Measurements from ENCODE around the gene PCCA. TPM values are rescaled to one million over a fixed set of nuclear protein-coding genes. Genes with fewer than 3 reads are reported as not detected.

The PCCA gene
- total RNA-seq, 2 donors from 2014 or later = 52.7 to 66.4 TPM

- H3K4me1 ChIP-seq (replicated peaks) = no peaks in the 10 kb centered on the region
- WGBS = 95% methylated on average over 2 of the region's 2 CpGs
Observed at GRCh38 chr13:100178309-100178708, 89.4 kb downstream of the PCCA start.

DNA sequence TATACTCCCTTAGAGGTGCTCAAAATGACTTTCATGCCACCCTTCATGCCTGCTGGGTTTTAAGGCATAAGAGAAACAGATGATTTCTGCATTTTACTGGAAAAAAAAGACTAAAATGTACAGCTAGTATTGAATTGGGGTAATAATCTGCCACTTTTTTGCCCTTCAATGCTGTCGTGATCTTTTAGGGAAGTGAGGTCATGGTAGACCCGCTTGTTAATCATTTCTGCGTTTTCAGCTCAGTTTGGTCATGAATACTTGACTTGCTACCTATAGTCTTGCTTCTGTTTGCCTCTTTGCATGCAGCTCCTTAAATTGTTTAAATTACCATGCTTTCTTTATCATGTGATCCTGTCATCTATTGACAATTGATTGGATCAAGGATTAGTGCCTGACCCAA, 90.4 kb downstream of the PCCA start:
- no peak overlapping the region for H3K4me3 ChIP-seq
- H3K9me3 ChIP-seq = no peaks in the 10 kb centered on the region
- TF ChIP-seq POLR2AphosphoS5 (IDR thresholded peaks at IDR 0.05) (no peak), POLR2A (IDR thresholded peaks at IDR 0.05) (no peak)
- TF ChIP-seq, protein P1, sequence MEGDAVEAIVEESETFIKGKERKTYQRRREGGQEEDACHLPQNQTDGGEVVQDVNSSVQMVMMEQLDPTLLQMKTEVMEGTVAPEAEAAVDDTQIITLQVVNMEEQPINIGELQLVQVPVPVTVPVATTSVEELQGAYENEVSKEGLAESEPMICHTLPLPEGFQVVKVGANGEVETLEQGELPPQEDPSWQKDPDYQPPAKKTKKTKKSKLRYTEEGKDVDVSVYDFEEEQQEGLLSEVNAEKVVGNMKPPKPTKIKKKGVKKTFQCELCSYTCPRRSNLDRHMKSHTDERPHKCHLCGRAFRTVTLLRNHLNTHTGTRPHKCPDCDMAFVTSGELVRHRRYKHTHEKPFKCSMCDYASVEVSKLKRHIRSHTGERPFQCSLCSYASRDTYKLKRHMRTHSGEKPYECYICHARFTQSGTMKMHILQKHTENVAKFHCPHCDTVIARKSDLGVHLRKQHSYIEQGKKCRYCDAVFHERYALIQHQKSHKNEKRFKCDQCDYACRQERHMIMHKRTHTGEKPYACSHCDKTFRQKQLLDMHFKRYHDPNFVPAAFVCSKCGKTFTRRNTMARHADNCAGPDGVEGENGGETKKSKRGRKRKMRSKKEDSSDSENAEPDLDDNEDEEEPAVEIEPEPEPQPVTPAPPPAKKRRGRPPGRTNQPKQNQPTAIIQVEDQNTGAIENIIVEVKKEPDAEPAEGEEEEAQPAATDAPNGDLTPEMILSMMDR (IDR thresholded peaks at IDR 0.05) = no peak
- H3K4me1 ChIP-seq (replicated peaks) = no peaks in the 10 kb centered on the region
- 91% methylated on average over 3 of the region's 3 CpGs for WGBS
- no peaks in the 10 kb centered on the region for H3K27me3 ChIP-seq (replicated peaks; ENCODE audit: insufficient read depth)
- intact Hi-C loops (cut with DNase I) = no loop called here
- no peaks in the 10 kb centered on the region for H3K36me3 ChIP-seq
- H3K27ac ChIP-seq = no peak overlapping the region
- DNase-seq (ENCODE audit: low spot score) = no peak

More at GRCh38 chr13:100178309-100178708, 89.4 kb downstream of the PCCA start:
- intact Hi-C loops (cut with DNase I) = no loop called here
- Histone ChIP-seq H3K27ac (no peak overlapping the region), H3K9me3 (no peaks in the 10 kb centered on the region), H3K4me3 (no peak overlapping the region), H3K27me3 (replicated peaks; ENCODE audit: insufficient read depth) (no peaks in the 10 kb centered on the region), H3K36me3 (no peaks in the 10 kb centered on the region)
- TF ChIP-seq POLR2AphosphoS5 (IDR thresholded peaks at IDR 0.05) (no peak), POLR2A (IDR thresholded peaks at IDR 0.05) (no peak)
- TF ChIP-seq, protein P1 (IDR thresholded peaks at IDR 0.05) = no peak
- DNase-seq (ENCODE audit: low spot score) = no peak

DNA sequence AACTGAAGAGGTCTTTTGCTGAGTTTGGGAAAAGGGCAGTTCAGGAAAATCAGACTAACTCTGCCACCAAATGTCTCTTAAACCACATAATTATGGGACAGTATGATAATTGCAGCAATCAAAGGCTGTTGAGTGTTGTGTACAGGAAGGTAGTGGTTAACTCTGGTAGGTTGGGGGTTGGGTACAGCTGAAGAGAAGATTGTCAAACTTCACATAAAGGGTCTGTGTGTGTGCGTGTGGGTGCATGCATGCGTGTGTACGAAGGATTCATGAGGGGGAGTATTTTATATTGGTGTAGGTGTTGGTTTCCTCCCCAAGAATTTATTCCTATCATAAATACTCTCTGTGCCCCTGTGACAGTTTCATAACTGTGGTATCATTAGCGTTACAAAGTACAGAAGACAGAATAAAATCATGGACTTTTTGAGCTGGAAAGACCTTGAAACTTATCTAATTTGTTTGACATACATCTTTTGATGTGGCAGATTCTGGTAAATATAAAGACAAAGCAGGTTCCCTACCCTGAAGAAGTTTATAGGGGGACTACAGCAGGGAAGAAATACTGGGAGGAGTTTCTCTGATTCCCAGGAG, 94.1 kb downstream of the PCCA start:
- 67% methylated on average over 4 of the region's 4 CpGs for WGBS
- no peak for DNase-seq (ENCODE audit: low spot score)
- no peak for TF ChIP-seq POLR2AphosphoS5 (IDR thresholded peaks at IDR 0.05)
- TF ChIP-seq POLR2A (IDR thresholded peaks at IDR 0.05) = no peak
- TF ChIP-seq, protein P1 (IDR thresholded peaks at IDR 0.05) = no peak

GRCh38 chr13:100184095-100184494, 95.2 kb downstream of the PCCA start:
- no peaks in the 10 kb centered on the region for H3K36me3 ChIP-seq
- WGBS = 100% methylated on average over 3 of the region's 3 CpGs
- H3K27me3 ChIP-seq (replicated peaks; ENCODE audit: insufficient read depth) = no peaks in the 10 kb centered on the region
- intact Hi-C loops (cut with DNase I) = no loop called here
- H3K27ac ChIP-seq = no peak overlapping the region
- H3K9me3 ChIP-seq = no peaks in the 10 kb centered on the region
- no peak overlapping the region for H3K4me3 ChIP-seq
- H3K4me1 ChIP-seq (replicated peaks) = no peaks in the 10 kb centered on the region
- DNase-seq (ENCODE audit: low spot score) = no peak
- no peak for TF ChIP-seq POLR2A (IDR thresholded peaks at IDR 0.05)
- no peak for TF ChIP-seq POLR2AphosphoS5 (IDR thresholded peaks at IDR 0.05)
- TF ChIP-seq, protein P1 (IDR thresholded peaks at IDR 0.05) = no peak

More for the DNA sequence above, 94.1 kb downstream of the PCCA start:
- no peaks in the 10 kb centered on the region for H3K36me3 ChIP-seq
- no peaks in the 10 kb centered on the region for H3K4me1 ChIP-seq (replicated peaks)
- intact Hi-C loops (cut with DNase I) = no loop called here
- no peak overlapping the region for H3K4me3 ChIP-seq
- no peaks in the 10 kb centered on the region for H3K27me3 ChIP-seq (replicated peaks; ENCODE audit: insufficient read depth)
- H3K9me3 ChIP-seq = no peaks in the 10 kb centered on the region
- H3K27ac ChIP-seq = no peak overlapping the region

DNA sequence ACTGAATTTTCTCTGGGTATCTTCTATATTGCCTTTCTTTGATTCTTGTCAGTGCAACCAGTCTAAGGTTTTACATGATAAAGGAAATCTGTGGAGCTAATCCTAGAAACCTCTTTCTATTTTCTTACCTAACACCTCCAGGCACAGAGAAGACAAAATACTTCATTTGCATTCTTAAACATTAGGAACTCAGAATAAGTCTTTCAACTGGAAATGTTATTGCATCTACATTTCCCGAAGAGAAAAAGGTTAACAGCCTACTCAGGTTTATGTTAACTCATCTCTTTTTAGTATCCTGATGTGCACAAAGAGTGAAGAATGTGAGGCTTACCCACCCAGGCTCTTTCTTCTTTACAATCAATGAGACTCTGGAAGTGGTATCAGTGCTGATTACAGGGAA, 106.7 kb downstream of the PCCA start:
- no peaks in the 10 kb centered on the region for H3K9me3 ChIP-seq
- H3K27ac ChIP-seq = no peak overlapping the region
- no peak for TF ChIP-seq POLR2A (IDR thresholded peaks at IDR 0.05)
- no peak for TF ChIP-seq POLR2AphosphoS5 (IDR thresholded peaks at IDR 0.05)
- TF ChIP-seq, protein P1 (IDR thresholded peaks at IDR 0.05) = no peak
- H3K4me1 ChIP-seq (replicated peaks) = no peaks in the 10 kb centered on the region
- H3K4me3 ChIP-seq = no peak overlapping the region
- H3K36me3 ChIP-seq = no peaks in the 10 kb centered on the region
- DNase-seq (ENCODE audit: low spot score) = no peak
- WGBS = 35% methylated on average over 1 of the region's 1 CpG
- no peaks in the 10 kb centered on the region for H3K27me3 ChIP-seq (replicated peaks; ENCODE audit: insufficient read depth)
- intact Hi-C loops (cut with DNase I) = no loop called here

Data from prostate gland (tissue), 2 donors.